Measurements from ENCODE around the gene PCAT6.

GRCh38 chr1:202844935-202845334 is 34.2 kb downstream of the PCAT6 start:
- TF ChIP-seq CTCF (IDR thresholded peaks at IDR 0.05): no peak
- no peak for TF ChIP-seq EZH2phosphoT487 (IDR thresholded peaks at IDR 0.05)
- no peak for TF ChIP-seq EZH2 (IDR thresholded peaks at IDR 0.05)

Data from neural progenitor cell (in vitro differentiated cells).